ENCODE measurements around the gene TCF19. TPM values are rescaled to one million over a fixed set of nuclear protein-coding genes. Genes with fewer than 3 reads are reported as not detected.

TCF19 gene
- total RNA-seq, 1 experiment from 2014 or later: 21.4 TPM

DNA sequence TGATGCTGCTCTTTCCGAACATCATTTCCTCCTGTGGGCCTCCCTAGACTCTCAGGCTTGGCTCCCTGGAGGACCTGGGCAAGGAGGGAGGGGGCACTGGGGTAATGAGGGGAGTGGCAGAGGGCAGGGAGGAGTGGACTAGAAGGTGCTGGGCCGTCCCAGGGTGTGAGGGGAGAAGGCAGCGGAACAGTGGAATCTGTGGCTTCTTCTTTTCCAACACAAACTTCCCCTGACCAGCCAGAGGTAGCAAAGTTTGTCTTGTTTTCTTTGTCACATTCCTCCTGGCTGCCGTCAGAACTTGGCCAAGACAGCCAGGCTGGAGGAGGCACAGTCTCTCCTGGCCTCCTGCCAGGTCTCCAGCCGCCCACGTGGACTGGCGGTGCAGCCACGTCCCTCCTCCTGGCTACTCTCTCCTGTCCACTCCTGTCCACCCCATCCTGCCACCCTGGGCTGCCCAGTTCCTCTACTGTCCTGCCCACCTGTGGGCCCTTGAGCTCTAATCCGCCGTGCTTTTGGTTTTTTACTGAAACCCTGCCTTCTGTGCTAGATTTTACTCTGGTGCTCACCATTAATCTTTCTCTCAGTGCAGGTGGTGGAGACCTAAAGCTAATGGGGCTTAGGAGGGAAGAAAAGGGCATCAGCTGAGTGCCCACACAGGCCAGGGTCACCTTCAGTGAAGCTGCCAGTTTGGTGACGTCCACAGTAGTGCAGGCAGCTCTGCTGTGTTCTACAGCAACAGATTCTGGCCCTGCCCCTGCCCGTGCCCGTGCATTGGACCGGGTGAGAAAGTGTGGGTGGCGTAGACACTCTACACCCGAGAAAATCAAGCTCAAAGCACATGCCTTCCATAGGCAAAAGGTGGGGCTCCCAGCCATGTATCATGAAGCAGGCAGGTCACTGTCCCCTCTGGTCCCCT, 35.3 kb upstream of the TCF19 start:
- Histone ChIP-seq H3K4me3 (ENCODE audit: low read depth in 2 of 2, low read length in 2 of 2) (0 out of 4 replicates have a peak overlapping the region, but pooled peaks of 1 of the 2 experiments have one; percentile 0), H3K4me1 (ENCODE audit: control insufficient read depth, insufficient read depth, low read length) (peaks cover 20% of the 10 kb centered on the region), H3K9me3 (ENCODE audit: control insufficient read depth, insufficient read depth, low read depth, low read length) (no peaks in the 10 kb centered on the region), H3K36me3 (ENCODE audit: control insufficient read depth, insufficient read depth, low read length) (no peaks in the 10 kb centered on the region), H3K27ac (ENCODE audit: low read length) (peak overlapping the region; percentile 62; the same call in 1 of the 2 replicates), H3K27me3 (ENCODE audit: control insufficient read depth, insufficient read depth, low read length) (no peaks in the 10 kb centered on the region)
- peak; percentile 80 for ATAC-seq
- in situ Hi-C loops (cut with HindIII; ENCODE audit: low pct_unique_long_range_greater_than_20kb, low sequenced_read_pairs) (no loop called here), intact Hi-C loops (cut with micrococcal nuclease; ENCODE audit: unreplicated experiment) (no loop called here)
- CTCF ChIA-PET: no interaction called here
- no peak for DNase-seq (ENCODE audit: low read depth, low spot score)
- POLR2A ChIA-PET: no interaction called here
- no peak for TF ChIP-seq TCF7L2 (IDR thresholded peaks at IDR 0.05; ENCODE audit: low read depth, low read length)
- no peak for TF ChIP-seq REST (IDR thresholded peaks at IDR 0.05; ENCODE audit: insufficient read depth in 1 of 2, low read depth in 2 of 2, low read length in 1 of 2)
- peak; percentile 52; the same call in 1 of the 2 replicates for TF ChIP-seq POLR2AphosphoS5 (IDR thresholded peaks at IDR 0.05; ENCODE audit: low read depth, low read length)
- no peak for TF ChIP-seq CTCF (IDR thresholded peaks at IDR 0.05)
- no peak for TF ChIP-seq SIN3A (IDR thresholded peaks at IDR 0.05; ENCODE audit: borderline replicate concordance, insufficient read depth, low read depth, low read length)
- no TSS peak for BruUV-seq (replicated peaks)

- ChIA-PET CTCF (no interaction called here), POLR2A (no interaction called here)
- no peak overlapping the region for H3K27ac ChIP-seq (ENCODE audit: low read length)
- no peak overlapping the region for H3K4me3 ChIP-seq (ENCODE audit: low read depth in 2 of 2, low read length in 2 of 2)
- H3K36me3 ChIP-seq (ENCODE audit: control insufficient read depth, insufficient read depth, low read length): no peaks in the 10 kb centered on the region
- no TSS peak for BruUV-seq (replicated peaks)
- ATAC-seq: no peak
- peaks cover 2% of the 10 kb centered on the region; the same call in 1 of the 2 replicates for H3K27me3 ChIP-seq (ENCODE audit: control insufficient read depth, insufficient read depth, low read length)
- intact Hi-C loops (cut with micrococcal nuclease; ENCODE audit: unreplicated experiment): no loop called here
- in situ Hi-C loops (cut with HindIII; ENCODE audit: low pct_unique_long_range_greater_than_20kb, low sequenced_read_pairs): no loop called here
- DNase-seq (ENCODE audit: low read depth, low spot score): no peak
- TF ChIP-seq SIN3A (IDR thresholded peaks at IDR 0.05; ENCODE audit: borderline replicate concordance, insufficient read depth, low read depth, low read length): no peak
- TF ChIP-seq POLR2AphosphoS5 (IDR thresholded peaks at IDR 0.05; ENCODE audit: low read depth, low read length): no peak
- TF ChIP-seq CTCF (IDR thresholded peaks at IDR 0.05): no peak
- TF ChIP-seq REST (IDR thresholded peaks at IDR 0.05; ENCODE audit: insufficient read depth in 1 of 2, low read depth in 2 of 2, low read length in 1 of 2): no peak
- TF ChIP-seq TCF7L2 (IDR thresholded peaks at IDR 0.05; ENCODE audit: low read depth, low read length): no peak
- no peaks in the 10 kb centered on the region for H3K9me3 ChIP-seq (ENCODE audit: control insufficient read depth, insufficient read depth, low read depth, low read length)
- peaks cover 20% of the 10 kb centered on the region for H3K4me1 ChIP-seq (ENCODE audit: control insufficient read depth, insufficient read depth, low read length)
Measured at GRCh38 chr6:31125162-31125561, 33.2 kb upstream of the TCF19 start.
